ENCODE measurements around the gene COMMD3.

DNA sequence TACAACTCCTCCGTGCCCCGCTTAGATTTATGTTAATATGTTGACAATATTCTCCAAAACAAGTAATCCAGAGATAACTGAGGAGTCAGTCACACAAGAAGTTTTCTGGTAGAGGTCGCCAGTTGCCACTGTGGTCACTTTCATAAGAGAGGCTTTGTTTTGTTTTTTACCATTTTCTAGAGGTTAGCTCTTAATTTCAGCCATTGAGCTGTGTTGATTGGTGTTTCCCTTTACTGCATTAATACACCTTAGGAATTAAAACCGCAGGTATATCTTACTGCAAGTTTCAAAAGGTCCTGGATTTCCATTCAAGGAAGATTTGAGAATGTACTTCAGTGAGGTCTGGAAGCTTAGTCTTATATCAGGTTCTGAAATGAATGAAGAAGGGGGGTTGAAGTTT is 8.2 kb downstream of the COMMD3 start:
- TF ChIP-seq, protein P1, sequence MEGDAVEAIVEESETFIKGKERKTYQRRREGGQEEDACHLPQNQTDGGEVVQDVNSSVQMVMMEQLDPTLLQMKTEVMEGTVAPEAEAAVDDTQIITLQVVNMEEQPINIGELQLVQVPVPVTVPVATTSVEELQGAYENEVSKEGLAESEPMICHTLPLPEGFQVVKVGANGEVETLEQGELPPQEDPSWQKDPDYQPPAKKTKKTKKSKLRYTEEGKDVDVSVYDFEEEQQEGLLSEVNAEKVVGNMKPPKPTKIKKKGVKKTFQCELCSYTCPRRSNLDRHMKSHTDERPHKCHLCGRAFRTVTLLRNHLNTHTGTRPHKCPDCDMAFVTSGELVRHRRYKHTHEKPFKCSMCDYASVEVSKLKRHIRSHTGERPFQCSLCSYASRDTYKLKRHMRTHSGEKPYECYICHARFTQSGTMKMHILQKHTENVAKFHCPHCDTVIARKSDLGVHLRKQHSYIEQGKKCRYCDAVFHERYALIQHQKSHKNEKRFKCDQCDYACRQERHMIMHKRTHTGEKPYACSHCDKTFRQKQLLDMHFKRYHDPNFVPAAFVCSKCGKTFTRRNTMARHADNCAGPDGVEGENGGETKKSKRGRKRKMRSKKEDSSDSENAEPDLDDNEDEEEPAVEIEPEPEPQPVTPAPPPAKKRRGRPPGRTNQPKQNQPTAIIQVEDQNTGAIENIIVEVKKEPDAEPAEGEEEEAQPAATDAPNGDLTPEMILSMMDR (IDR thresholded peaks at IDR 0.05) = no peak
- no peak for TF ChIP-seq POLR2A (IDR thresholded peaks at IDR 0.05)

All from thyroid gland (tissue), 4 donors.